Hepatic stellate cell (primary cell): ENCODE data around the gene CHRNA7.

ENCODE experiments used
- DNase-seq: peaks from one replicate; pipeline ENCODE4 v3.0.0; 2011; ENCODE audit warnings: low spot score

CHRNA7 gene

DNA sequence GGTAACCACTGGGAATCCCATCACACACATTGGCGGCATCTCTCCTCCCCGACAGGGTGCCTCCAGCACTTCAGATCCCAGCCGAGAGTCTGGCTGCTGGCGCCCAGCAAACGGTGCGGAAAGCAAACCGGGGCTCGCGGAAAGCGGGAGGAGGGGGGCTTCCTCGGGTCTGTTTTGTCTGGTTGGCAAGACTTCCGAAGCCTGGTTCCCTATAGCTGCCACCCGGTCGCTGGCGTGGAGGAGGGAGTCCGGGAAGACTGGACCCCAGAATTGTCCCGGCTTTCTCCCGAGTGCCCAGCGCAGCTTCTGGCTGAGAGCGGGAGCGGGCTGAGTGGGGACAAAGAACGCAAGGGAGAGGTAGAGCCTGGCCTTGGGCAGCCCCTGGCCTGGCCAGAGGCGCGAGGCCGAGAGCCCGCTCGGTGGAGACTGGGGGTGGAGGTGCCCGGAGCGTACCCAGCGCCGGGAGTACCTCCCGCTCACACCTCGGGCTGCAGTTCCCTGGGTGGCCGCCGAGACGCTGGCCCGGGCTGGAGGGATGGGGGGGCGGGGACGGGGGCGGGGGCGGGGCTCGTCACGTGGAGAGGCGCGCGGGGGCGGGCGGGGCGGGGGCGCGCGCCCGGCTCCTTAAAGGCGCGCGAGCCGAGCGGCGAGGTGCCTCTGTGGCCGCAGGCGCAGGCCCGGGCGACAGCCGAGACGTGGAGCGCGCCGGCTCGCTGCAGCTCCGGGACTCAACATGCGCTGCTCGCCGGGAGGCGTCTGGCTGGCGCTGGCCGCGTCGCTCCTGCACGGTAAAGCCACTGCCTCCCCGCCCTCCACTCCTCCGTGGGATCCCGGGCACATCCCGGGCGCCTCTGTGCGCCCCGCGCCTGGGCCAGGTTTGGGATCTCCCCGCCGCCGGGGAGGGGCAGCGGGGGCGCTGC lies at the start of gene CHRNA7:
Gene CHRNA7 (plus strand): TSS at position 654 of the 920 bp plus-strand sequence. CDS start 80 bp downstream, at position 734.
- peak; percentile 34 for DNase-seq

DNA sequence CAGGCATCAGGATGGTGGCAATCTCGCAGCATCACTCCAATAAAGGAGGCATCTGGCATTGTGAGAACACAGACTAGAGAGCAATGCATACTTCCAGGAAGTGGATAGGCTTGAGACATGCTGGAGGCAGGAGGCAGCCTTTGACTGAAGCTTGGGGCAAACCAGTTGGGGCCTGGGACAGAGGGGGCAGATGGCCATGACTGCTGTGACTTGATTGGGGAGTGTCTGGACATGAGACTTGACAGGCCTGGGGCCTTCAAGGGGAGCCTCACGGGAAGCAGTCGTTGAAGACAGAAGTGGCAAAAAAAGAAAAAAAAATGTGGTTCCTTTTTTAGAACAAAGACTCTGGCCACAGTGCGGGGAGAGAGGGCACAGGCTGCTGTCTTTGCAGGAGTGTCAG lies 44.7 kb upstream of the CHRNA7 start:
- no peak for DNase-seq

DNA sequence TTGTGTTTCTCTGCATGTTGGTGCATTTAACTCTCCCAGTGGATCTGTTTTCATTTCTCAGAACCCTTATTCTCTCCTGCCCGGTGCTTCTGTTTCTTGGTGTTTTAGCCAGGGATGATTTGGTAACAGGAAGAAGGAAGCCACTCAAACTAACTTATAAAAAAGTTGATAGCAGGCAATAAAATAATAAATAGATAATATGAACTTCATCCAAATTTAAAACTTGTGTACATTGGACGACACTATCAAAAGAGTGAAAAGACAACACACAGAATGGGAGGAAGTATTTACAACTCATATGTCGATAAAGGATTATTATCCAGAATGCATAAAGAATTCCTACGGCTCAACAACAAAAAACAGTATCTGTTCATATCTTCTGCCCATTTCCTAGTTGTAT lies 37.3 kb upstream of the CHRNA7 start:
- no peak for DNase-seq

DNA sequence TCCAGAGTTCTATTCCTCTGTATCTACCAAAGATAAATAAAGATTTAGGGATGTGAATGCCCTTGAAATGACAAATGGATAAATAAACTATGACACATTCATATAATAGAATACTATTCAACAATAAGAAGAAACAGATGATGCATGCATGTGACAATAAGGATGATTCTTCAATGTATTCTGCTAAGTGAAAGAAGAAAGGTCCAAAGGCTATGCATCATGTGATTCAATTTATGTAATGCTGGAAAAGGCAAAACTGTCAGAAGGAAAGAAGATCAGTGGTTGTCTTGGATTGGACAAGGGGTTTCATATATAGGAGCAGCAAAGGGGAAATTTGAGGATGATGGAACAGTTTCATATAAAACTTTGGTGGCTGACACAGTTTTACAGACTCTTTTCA lies 32.6 kb upstream of the CHRNA7 start:
- no peak for DNase-seq

DNA sequence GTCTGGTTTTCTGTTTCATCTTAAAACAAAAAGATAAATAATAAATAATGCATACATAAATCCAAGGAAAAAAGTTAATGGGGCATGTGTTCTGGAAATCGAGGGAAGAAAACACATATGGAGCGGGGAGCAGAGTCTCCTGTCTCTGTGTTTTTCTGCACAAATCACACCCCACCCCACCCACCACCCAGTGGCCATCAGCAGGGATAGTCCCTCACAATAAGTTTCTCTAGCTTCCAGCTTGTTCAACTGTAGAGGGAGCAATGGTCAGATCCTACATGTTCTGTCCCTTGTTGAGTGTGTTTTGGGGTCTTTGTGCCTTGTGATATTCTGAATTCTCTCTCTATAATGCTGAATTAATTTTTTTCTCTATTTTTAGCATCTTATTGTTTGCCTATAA lies 26.8 kb upstream of the CHRNA7 start:
- no peak for DNase-seq

DNA sequence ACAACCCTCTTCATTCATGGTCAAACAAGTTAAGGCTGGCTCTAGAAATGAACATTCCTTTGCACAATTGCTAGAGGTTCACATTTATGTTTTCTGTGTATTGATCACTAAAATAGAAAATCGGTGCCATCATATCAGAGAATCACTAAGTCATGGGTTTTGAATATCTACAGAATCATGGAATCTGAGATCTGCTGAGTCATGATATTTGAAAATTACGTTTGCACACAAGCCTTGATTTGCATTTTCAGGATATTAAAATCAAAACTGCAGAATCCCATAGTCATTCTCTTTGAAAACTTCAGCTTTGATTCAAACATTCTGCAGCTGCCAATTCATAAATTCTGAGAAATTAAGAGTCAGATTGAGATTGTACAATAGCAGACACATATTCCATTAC lies 26.1 kb upstream of the CHRNA7 start:
- no peak for DNase-seq

DNA sequence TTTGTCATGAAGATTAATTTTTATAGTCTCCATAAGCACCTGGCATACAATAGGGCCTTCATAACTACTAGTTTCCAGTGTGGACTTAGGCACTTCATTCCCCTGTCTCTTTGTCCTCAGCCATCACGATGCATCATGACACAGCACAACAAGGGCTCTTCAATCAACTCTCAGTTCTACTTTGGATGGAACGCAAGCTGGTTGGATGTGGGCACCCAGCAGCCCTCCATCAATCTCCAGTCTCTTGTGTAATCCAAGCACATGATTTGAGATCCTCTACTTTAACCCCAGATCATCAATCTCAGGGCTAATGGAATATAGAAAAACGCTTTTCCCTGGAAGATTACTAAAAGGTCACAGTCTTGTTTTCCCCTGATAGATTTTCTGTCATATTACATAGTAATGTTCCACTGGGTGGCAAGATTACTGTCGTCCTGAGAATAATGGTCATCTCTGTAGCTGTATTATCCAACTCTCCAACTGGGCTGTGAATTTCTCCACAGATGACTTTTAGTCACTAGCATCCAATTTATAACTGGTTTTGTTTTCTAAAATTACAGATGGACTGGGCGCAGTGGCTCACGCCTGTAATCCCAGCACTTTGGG lies 22.9 kb upstream of the CHRNA7 start:
- no peak for DNase-seq

DNA sequence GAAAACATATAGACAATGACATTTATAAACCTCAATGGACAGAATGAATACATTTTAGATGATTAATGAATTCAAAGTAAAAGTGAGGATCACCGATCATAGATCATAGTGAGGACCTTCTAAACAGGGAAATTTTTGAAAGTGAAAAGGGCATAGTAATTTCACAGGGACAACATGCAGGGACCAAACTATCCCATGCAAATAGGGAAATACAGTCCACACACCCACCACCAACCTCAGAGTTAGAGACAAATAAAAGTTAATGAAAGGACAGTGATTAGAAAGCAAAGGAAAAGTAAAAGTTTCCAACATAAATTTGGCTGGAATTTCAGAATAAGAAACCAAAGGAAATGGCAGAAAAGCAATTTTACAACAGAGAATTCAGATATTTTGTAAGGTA lies 15.4 kb upstream of the CHRNA7 start:
- DNase-seq: no peak

DNA sequence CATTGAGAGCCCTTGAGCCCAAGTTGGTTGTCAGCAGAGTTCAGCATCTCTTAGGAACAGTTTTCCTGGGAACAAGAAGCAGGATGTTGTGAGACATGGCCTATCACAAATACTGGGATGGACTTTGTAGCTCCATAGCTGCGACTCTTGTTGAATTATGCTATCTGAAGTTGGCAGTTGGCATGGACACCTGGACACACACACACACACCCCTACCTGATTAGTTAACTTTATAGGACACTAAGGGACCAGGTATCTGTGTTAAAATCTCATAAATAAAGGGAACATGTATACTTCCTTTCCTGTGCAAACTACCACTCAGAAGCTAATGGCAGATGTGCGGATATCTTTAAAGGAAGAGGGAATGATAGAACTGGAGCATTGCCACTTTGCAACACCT lies 10.2 kb upstream of the CHRNA7 start:
- no peak for DNase-seq

DNA sequence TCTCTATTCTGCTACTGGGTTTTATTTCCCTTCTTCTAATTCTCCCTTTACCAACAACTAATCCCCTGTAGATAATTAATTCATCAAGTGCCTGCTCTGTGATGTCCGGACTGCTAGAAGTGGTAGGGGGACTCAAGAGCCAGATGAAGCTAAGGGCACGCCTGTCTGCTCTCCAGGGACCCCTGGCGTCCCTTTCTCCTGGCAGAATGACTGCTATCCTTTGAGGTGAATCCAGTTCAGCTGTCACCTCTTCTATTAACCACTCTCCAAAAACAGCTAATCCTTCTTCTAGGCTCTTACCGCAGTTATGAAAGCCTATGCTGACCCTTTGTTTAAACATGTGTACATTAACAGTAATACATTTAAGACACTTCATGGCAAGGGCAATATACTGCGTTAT lies 1.4 kb upstream of the CHRNA7 start:
- DNase-seq: no peak

DNA sequence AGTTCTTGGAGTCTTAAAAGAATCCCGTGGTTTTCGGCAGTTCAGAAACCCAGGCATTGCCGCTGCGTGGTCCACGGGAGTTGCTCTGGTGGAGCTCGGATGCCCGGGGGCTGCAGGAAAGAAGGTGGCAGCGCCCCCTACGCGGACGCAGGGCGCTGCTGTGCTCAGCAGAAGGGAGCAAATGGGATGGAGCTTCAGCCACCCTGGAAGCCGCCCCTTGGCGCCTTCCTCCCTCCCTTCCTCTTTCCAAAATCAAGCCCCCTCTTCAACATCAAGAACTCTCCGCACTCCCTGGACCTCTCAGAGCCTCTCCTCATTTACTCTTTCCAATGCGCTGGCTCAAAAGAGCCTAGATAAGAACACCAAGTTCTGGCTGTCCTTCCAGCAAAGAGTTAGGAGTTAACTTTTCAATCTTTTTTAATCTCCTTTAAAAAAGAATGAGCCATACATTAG lies 880 bp upstream of the CHRNA7 start:
- DNase-seq: no peak

DNA sequence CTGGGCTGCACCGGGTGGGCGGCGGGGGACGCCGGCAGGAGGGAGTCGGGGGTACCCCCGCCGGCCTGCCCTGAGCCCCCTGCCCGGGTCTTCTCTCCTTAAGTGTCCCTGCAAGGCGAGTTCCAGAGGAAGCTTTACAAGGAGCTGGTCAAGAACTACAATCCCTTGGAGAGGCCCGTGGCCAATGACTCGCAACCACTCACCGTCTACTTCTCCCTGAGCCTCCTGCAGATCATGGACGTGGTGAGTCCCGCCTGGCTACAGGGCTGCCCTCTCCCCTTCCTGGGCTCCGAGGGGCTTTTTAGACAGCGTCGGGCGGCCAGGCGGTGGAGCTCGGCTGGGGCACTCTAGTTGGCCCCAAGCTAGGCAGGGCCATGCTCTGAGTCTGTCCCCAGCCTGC lies 480 bp downstream of the CHRNA7 start:
- DNase-seq: no peak

DNA sequence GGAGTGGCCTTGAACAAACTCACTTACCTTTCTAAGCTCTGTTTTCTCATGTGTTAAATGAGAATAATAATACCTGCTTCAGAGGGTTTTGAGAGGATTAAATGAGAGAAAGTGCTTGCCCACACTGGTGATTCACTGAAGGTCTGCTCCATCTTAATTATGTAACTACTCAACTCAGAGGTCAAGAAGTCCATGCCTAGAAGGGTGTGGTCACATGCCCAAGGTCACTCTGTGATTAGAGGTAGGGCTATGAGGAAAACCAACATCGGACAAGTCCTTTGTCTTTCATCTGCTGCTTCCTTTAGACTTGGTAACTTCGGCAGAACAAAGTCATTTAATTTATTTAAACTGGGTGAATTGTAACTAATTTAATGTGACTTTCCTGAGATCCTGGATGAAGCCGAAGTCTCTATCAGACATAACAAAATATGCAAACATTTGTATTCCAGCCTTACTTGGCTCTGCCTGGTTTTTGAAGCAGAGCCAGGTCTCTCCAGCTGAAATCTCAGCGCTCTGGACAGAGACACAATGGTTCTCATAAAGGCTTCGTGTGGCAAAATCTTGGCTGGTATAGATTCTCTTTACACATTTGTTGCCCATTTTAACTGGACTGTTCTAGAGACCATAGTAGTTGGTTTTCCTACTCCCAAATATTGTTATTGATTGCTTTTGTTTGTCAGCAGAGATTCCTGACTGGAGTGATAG lies 3.0 kb downstream of the CHRNA7 start:
- DNase-seq: no peak

DNA sequence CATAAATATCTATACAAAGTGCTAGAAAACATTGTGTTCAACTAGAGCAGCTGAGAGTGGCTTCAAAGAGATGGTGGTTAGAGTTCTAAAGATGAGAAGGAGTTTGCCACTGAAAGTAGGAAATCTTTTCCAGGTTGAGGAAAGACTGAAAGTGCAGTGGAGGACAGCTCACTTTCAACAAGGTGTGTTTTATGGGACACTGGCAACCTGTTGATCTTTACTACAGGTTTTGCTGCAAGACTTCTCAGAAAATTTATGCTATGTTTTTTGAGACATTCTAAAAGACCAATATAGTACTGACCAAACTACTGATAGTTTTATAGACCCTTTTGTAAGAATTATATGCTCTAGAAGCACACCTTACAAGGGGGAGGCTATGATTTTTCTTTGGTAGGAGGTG lies 3.8 kb downstream of the CHRNA7 start:
- no peak for DNase-seq

DNA sequence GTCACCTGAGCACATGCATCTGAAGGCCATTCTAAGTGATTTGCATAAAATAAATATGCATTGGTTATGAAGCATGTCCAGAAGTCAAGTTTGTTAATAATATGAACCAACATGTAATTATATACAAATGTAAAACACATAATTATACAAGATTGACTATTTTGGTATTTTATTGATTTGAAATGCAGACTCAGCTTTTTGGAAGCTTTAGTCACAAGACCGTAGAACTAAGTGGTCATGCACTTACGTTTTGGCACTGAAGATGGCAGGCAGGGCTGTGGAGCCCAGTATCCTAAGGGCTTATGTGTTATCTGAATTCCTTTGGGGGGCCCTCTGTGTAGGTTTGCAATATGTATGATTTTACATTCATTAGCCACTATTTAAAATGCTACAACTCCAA lies 5.0 kb downstream of the CHRNA7 start:
- DNase-seq: no peak

DNA sequence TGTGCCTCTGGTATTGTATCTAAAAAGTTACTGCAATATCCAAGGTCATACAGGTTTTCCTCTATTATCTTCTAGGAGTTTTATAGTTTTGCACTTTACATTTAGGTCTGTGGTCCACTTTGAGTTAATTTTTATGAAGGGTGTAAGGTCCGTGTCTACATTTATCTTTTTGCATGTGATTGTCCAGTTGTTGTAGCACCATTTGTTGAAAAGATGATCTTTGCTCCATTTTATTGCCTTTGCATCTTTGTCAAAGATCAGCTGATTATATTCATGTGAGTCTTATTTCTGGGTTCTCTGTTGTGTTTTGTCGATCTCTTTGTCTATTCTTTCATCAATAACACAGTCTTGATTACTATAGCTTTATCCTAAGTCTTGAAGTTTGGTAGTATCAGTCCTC lies 6.7 kb downstream of the CHRNA7 start:
- DNase-seq: no peak

DNA sequence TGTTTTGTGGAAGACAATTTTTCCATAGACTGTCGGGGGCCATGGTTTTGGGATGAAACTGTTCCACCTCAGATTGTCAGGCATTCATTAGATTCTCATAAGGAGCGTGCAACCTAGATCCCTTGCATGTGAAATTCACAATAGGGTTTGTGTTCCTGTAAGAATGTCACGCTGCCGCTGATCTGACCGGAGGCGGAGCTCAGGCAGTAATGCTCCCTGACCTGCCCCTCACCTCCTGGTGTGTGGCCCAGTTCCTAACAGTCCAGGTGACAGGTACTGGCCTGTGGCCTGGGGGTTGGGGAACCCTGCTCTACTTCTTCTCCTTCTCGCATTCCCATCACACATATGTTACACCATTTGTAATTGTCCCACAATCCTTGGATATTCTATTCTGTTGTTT lies 11.0 kb downstream of the CHRNA7 start:
- no peak for DNase-seq

DNA sequence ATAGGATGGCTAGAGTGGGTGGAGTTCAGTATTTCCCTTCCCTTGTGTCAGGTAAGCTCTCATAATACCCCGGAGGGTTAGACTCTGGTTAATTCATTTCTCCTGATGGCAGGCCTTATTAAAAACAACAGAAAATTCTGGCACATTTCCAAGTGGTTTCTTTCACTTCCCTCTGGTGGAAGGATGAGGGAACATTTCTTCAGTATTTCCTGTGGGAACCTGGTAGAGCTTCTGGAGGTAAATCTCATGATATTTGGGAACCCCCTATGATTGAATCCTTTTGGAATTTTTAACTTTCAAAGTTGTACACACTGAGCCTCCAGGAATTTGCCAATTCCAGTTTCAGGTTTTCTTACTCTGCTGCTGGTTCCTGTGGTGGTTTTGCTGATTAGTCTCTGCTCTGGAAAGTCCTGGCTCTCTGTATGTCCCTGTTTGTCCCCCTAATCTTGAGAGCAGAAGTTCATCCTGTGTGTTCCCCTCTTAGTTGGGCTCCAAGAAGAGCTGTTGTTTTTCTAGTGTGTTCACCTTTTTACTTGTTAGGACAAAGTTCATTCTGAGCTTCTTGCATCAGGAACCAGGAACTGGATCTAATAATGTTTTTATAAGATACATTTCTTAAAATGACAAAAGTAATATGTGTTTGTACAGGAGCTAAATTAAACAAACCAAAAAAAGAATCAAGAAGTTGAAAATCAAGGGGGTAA lies 12.1 kb downstream of the CHRNA7 start:
- DNase-seq: no peak

DNA sequence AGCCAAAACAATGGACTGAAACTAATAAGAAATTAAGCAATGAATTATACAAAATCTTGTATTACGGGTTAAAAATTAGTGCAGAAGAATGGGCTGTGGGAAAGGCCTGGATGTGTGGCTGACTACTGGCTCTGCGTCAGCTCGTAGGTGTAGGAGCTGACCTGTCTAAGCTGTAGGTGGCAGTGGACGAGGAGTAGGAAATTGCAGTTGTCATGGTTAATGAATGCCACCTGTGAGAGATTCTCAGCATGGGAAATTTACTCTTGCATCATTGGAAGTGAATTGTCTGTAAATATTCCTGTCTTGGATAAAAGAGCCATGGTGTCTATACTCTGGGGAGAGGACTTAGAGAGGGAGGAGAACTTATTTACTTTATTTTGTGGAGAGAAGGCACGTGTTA lies 23.4 kb downstream of the CHRNA7 start:
- DNase-seq: no peak

DNA sequence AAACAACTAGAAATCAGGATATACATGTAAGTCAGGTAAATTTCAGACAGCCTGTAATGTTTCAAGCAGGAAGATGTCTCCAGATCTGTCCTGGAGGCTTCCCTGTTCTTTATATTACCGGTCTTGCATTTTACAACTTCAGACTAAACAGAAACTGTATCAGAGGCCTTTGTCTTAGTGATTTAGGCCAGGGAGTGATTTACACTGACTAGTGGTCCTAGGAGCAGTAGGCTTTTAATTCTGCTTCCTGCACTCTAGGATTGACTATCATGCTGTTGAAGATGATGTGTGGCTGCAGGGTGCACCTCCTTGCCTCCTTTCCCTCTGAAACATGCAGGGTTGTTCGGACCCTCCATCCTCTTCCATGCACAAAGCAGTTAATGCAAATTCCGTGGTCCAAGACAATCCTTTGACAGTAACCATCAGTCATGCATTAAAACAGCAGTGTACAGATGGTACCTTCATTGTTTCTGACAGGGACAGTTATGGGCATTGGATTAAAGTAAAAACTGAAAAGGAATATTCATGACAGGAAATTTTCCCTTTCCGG lies 27.6 kb downstream of the CHRNA7 start:
- DNase-seq: no peak

DNA sequence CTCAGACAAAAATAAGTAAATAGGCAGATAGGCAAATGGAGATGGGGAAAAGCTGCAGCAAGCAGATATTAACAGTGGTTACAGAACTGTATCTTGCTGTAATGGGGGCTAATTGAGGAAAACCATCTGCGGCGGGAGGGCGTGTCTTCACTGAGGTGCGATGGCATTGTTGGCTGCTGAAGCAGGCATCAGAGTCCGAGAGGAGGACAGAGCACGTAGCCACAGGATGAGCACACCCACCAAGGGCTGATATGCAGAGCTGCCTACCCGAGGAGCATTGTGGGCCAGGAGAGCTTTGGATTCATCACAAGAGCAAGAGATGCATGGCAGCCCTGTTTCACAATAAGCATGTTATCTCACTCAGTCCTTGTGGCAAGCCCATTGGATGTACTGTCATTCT lies 30.4 kb downstream of the CHRNA7 start:
- no peak for DNase-seq

DNA sequence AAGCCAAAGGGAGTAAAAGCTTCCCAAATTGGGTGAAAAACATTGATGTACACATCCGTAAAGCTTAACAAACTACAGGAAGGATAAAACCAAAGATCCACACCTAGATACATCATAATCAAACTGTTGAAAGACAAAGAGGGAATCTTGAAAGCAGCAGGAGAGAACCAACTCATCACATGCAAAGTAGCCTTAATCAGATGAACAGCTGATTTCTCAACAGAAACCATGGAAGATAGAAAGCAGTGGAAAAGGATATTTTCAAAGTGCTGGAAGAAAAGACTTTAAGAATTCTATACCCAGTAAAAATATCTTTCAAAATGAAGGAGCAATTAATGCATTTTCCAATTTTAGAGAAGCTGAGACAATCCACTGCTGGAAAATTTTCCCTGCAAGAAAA lies 36.8 kb downstream of the CHRNA7 start:
- no peak for DNase-seq
